KG1 (cell line): ENCODE results near the gene EPS8.
"Not testable (repeated sequence)": the region's sequence is repeated elsewhere in the genome, so short reads cannot be mapped to it uniquely, and the experiment has no call there.

ENCODE experiments used
- DNase-seq: peaks from one replicate; lab custom pipeline; 2025; lab: John Stamatoyannopoulos, UW

Gene EPS8

DNA sequence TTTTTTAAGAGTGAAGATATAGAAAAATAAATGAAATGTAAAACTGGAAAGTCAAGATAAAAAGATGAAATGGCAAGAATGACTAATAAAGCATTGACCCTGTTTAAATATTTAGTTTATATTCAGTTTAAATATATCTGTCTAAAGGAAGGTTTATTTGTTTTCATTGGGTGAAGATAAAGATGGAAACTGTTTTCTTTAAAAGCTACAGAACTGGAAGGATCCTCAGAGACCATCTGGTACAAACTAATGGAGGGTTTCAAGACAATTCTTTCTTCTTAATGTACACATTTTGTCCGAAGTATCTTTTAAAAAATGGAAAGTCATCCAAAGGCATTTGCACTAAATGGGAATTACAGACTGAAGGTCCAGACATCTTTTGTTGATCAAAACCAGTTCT, 142.6 kb downstream of the EPS8 start:
- no peak for DNase-seq

DNA sequence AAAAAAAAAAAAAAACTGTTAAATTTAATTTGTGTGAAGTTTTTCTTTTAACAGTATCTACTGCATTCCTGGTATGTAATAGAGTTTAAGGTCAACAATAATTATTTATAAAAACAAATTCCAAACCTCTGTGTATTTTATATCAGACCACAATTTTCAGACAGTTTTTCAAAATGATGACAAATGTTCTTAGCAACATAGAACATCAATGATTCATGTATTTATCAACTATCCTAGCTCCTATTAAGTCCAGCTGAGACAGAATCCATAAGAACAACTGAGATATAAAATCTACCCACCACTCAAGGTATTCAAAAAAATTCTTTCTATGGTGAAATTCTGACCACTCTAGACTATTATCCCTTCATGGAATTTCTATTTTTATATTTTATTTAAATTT, 144.5 kb downstream of the EPS8 start:
- no peak for DNase-seq

- no peak for DNase-seq
These were observed 151.0 kb downstream of the EPS8 start for GRCh38 chr12:15638231-15638630.

- DNase-seq: no peak
These were observed 152.9 kb downstream of the EPS8 start for GRCh38 chr12:15636060-15636890.

- no peak for DNase-seq
These were observed 155.0 kb downstream of the EPS8 start for GRCh38 chr12:15634010-15634683.

DNA sequence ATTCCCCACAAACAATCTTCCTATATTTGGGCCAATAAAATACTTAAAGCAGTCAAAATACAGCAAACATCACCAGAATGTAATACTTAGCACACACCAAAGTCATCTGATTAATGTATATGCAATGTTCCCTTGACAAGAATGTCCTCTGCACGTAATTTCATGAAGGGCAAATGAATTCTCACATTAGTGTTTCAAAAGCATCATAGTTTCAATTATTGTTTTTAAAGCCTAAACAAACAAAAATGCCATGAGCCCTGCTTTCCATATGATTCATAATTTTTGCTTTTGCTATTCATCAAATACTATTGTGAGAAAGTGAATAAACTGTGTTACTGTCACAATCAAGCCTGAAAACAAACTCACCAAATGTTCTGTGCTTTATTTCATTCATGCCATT, 156.0 kb downstream of the EPS8 start:
- DNase-seq: no peak

DNA sequence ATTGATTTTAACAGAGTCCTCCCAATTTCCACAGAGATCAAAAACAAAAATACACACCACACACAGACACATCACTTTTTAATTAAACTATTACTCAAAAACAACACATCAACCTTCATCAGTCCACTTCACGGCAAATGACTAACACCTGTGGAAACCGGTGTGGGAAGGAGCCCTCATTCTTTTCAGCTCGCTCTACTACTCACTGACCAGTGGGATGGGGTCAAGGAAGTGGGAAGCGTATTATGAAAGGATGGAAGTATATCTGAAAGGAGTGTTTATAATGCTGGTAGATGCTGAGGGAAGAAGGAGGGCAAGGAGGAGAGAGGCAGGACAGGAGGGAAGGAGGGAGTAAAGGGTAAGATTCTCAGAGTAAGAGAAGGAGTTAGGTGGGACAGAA, 156.5 kb downstream of the EPS8 start:
- DNase-seq: no peak

- no peak for DNase-seq
These were observed 158.0 kb downstream of the EPS8 start for GRCh38 chr12:15631007-15631715.

GRCh38 chr12:15629761-15630160, 159.4 kb downstream of the EPS8 start:
- no peak for DNase-seq

- no peak for DNase-seq
These were observed 160.1 kb downstream of the EPS8 start for GRCh38 chr12:15629108-15629507.

DNA sequence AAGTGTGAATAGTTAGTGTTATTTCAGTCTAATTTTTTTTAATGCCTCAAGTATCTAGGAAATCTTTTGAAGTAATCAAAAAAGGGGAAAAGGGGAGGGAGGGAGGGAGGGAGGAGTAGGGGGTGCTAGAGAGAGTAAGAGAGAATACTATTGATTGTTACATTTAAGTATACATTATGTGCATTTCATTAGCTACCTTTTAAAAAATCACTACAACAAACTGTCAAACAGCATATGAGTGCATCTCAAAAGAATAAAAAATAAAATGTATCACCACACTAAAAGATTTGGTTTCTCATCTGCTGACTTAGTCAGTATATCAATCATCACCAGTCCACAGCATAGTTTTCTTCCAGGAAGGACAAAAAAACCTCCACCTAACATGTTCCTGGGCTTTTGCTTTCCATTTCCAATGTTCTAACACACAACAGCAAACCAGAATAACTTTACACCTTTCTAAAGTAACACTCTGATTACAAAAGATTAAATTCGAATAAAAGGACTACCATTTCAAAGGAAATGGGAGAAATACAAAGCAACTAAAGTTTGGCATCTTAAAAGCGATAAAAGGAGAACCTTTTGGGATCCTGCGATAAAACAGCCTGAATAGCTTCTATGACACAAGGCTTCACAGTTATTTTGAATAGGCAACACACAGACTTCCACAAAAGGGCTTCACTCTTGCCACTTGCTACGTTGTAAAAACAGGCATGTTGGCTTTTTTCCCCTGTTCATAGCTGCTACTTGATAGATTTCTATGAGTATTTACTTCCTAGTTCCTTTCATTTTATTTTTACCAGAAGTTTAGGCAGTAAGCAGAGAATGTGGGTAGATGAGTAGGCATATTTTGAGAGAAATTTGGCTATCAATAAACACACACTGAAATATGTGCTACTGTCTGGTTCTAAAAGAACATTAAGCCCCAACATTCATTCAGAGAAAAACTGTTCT, 160.9 kb downstream of the EPS8 start:
- DNase-seq: no peak

GRCh38 chr12:15625075-15625474, 164.1 kb downstream of the EPS8 start:
- no peak for DNase-seq

- no peak for DNase-seq
These were observed 168.2 kb downstream of the EPS8 start for GRCh38 chr12:15620741-15621539.

DNA sequence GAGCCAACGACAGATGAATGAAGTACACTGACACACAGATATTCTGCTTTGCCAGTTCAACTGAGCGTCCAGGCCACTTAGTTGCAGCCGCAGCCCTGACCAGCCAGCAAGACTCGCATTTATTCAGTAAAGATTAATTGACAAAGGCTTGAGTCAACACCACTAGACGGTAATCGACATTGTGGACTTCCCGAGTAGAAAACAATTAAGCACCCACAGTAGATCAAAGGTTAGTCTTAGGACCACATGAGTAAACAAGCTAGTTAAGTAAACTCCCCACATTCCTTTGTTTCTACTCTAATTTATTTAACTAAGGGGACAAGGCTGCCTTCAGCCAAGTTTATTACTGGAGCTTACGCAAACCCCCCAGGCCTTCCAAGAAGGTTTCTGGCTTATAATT, 172.7 kb downstream of the EPS8 start:
- DNase-seq: not testable (repeated sequence)

GRCh38 chr12:15613981-15614380, 175.2 kb downstream of the EPS8 start:
- DNase-seq: no peak

DNA sequence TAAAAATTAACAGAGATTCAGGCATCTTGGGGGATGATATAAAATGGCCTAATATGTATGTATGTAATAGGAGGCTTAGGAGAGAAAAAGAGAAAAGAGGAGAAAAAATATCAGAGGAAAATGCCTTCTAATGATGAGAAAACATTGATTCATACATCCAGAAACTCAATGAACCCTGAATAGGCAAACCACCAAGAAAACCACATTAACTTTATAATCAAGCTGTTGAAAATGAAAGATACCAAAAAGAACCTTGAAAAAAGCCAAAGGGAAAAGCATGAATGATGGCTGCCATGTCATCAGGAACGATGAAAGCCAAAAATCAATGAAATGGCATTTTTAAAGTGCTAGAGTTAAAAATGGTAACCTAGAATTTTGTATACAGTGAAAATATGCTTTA, 180.2 kb downstream of the EPS8 start:
- DNase-seq: no peak

DNA sequence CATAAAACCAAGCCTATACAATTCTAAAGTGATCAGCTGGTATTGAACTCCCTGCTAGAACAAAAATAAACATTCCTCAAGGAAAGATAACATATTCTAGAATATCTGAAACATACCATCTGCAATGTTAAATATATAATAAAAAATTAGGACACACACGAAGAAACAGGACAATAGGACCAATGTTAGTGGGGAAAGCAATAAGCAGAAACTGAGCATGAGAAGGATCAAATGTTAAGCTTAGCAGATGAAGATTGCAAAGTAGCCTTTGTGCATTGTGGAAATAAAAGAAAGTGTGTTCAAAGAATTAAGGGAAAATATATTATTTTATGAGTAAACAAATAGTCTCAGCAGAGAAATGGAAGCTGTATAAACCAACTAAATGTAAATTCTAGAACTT, 180.8 kb downstream of the EPS8 start:
- DNase-seq: no peak

- DNase-seq: no peak
These were observed 183.2 kb downstream of the EPS8 start for GRCh38 chr12:15605881-15606590.

DNA sequence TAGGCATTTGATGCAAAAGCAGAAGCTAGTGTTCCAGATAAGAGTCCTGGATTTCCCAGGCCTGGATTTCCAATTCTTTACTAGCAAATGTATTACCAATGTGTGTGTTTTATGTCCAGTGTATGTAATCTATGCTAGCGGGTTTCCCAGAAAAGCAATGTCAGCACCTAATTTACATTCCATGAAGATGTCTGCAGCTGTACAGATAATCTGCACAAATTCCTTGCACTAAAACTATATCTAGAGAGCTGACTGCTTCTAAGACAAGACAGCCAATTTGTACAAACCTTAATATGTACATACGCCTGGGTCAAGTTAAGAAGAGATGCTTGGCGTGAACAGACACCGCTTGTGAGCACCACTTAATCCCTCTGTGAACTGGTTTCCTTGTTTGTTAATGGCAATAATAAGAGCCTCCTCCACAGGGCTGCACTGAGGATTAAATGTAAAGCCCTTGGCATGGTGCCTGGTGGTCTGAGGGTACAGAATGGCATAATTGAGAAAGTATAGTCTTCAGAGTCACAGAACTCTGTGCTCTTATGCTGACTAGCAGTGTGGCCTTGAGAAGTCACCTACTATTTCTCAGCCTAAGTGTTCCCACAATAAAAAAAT, 185.6 kb downstream of the EPS8 start:
- no peak for DNase-seq
